SK-N-SH (cell line): Measurements from ENCODE around the gene SZT2. TPM values are rescaled to one million over a fixed set of nuclear protein-coding genes. Genes with fewer than 3 reads are reported as not detected.

Experiments
- CTCF ChIA-PET: fragments of 300-600, 350-600 bp; formaldehyde crosslinking; extraction: SDS; loops from one replicate; lab custom pipeline; 2021; lab: Yijun Ruan, JAX
- POLR2A ChIA-PET: fragments of 350-600 bp; sonication (Branson Sonifier 250); formaldehyde crosslinking; extraction: SDS; loops from one replicate; lab custom pipeline; 2020; ENCODE audit warnings: antibody characterized with exemption, inconsistent platforms; lab: Yijun Ruan, JAX
- DNase-seq: peaks from one replicate; pipeline ENCODE4 v3.0.0; 2012
- H2AFZ ChIP-seq: fragments of 200-600 bp; sonication (generic); 2 replicates; pipeline ENCODE4 v1.8.1; 2016; ENCODE audit warnings: antibody characterized with exemption, mild to moderate bottlenecking, low read depth
- H3F3A ChIP-seq: fragments of 200-600 bp; sonication (generic); replicated peaks from 2 replicates; pipeline ENCODE3; 2016; ENCODE audit warnings: antibody characterized with exemption, mild to moderate bottlenecking; ENCODE audit not compliant: insufficient read depth
- H3K27ac ChIP-seq, 2 experiments: fragments of 200-500 bp in 1 of 2; fragments of 200-600 bp in 1 of 2; sonication (Bioruptor generic) in 1 of 2; sonication (generic), shearing (Covaris generic) in 1 of 2; 2 replicates each; pipeline versions ENCODE4 v1.5.1 to v1.6.1; 2014 to 2016; ENCODE audit warnings: low read depth in 2 of 2, inconsistent platforms in 1 of 2, low read length in 1 of 2, mild to moderate bottlenecking in 1 of 2, mixed read lengths in 1 of 2
- H3K27me3 ChIP-seq: fragments of 200-600 bp; sonication (generic), shearing (Covaris generic); 2 replicates; pipeline ENCODE4 v1.6.1; 2016; ENCODE audit warnings: mixed run types; ENCODE audit not compliant: insufficient read depth
- H3K36me3 ChIP-seq, 2 experiments: fragments of 200-500 bp in 1 of 2; fragments of 200-600 bp in 1 of 2; sonication (Bioruptor generic) in 1 of 2; sonication (generic) in 1 of 2; replicated peaks in 1 of 2; 2 replicates each; pipeline versions ENCODE3 to v1.5.1; 2014 to 2016; ENCODE audit warnings: low read length in 1 of 2, mild to moderate bottlenecking in 1 of 2; ENCODE audit not compliant: insufficient read depth in 2 of 2, control insufficient read depth in 1 of 2
- H3K4me1 ChIP-seq, 2 experiments: fragments of 200-500 bp in 1 of 2; fragments of 200-600 bp in 1 of 2; sonication (Bioruptor generic) in 1 of 2; sonication (generic), shearing (Covaris generic) in 1 of 2; 2 replicates each; pipeline versions ENCODE4 v1.5.1 to v1.6.1; 2014 to 2016; ENCODE audit warnings: low read depth in 1 of 2, low read length in 1 of 2, mixed run types in 1 of 2; ENCODE audit not compliant: insufficient read depth in 2 of 2, control insufficient read depth in 1 of 2
- H3K4me2 ChIP-seq: fragments of 200-600 bp; sonication (generic), shearing (Covaris generic); 2 replicates; pipeline ENCODE4 v1.6.1; 2017; ENCODE audit warnings: mixed run types
- H3K4me3 ChIP-seq, 2 experiments: fragments of 200-500 bp in 1 of 2; fragments of 200-600 bp in 1 of 2; sonication (Bioruptor generic) in 1 of 2; sonication (generic), shearing (Covaris generic) in 1 of 2; 2 replicates each; pipeline versions ENCODE4 v1.5.1 to v1.8.1; 2014 to 2016; ENCODE audit warnings: low read depth in 2 of 2, inconsistent platforms in 1 of 2, low read length in 1 of 2, mild to moderate bottlenecking in 1 of 2, mixed read lengths in 1 of 2, moderate library complexity in 1 of 2
- H3K79me2 ChIP-seq: fragments of 200-600 bp; sonication (generic); 2 replicates; pipeline ENCODE4 v1.8.1; 2017; ENCODE audit warnings: mild to moderate bottlenecking; ENCODE audit not compliant: insufficient read depth
- H3K9ac ChIP-seq: fragments of 200-600 bp; sonication (generic); 2 replicates; pipeline ENCODE4 v1.6.1; 2017; ENCODE audit warnings: mixed run types
- H3K9me2 ChIP-seq: fragments of 200-600 bp; sonication (generic); 2 replicates; pipeline ENCODE4 v1.6.1; 2017; ENCODE audit warnings: mixed run types
- H3K9me3 ChIP-seq: fragments of 200-600 bp; sonication (generic); 2 replicates; pipeline ENCODE4 v1.6.1; 2017; ENCODE audit warnings: mixed run types, mild to moderate bottlenecking, moderate library complexity
- H4K20me1 ChIP-seq: fragments of 200-600 bp; sonication (generic); 2 replicates; pipeline ENCODE4 v1.6.1; 2017; ENCODE audit warnings: mild to moderate bottlenecking, mixed run types; ENCODE audit not compliant: insufficient read depth
- EP300 ChIP-seq, 2 experiments: IDR thresholded peaks; 2 replicates each; pipeline versions ENCODE4 v1.4.0 to v1.6.1; 2012; ENCODE audit warnings: borderline replicate concordance in 1 of 2, low read depth in 1 of 2, low read length in 1 of 2
- FOSL2 ChIP-seq: IDR thresholded peaks from 2 replicates; pipeline ENCODE4 v1.4.0; 2012; ENCODE audit warnings: low read depth, mild to moderate bottlenecking, moderate library complexity, borderline replicate concordance
- FOXJ3 ChIP-seq: sonication (generic); formaldehyde crosslinking; IDR thresholded peaks from 2 replicates; pipeline ENCODE4 v1.5.1; 2020; ENCODE audit warnings: mild to moderate bottlenecking, missing genetic modification reagents
- FOXM1 ChIP-seq: IDR thresholded peaks from 2 replicates; pipeline ENCODE4 v1.4.0; 2012; ENCODE audit warnings: low read depth, mild to moderate bottlenecking
- GABPA ChIP-seq: IDR thresholded peaks from 2 replicates; pipeline ENCODE4 v1.4.0; 2012; ENCODE audit warnings: low read depth, mild to moderate bottlenecking
- GATA2 ChIP-seq: sonication (generic); formaldehyde crosslinking; IDR thresholded peaks from 2 replicates; pipeline ENCODE4 v1.5.0; 2020; ENCODE audit warnings: mild to moderate bottlenecking, missing genetic modification reagents
- JUND ChIP-seq: IDR thresholded peaks from 2 replicates; pipeline ENCODE4 v1.4.0; 2012
- MEF2A ChIP-seq: IDR thresholded peaks from 2 replicates; pipeline ENCODE4 v1.4.0; 2012; ENCODE audit warnings: low read depth, borderline replicate concordance
- MXI1 ChIP-seq: IDR thresholded peaks from 2 replicates; pipeline ENCODE4 v1.6.1; 2012; ENCODE audit warnings: mild to moderate bottlenecking, low read depth, low read length, improper control_type of control experiment
- RAD21 ChIP-seq: IDR thresholded peaks from 2 replicates; pipeline ENCODE4 v1.6.1; 2012; ENCODE audit warnings: mild to moderate bottlenecking, low read length
- RCOR1 ChIP-seq: fragments of 150-350 bp; IDR thresholded peaks from 2 replicates; pipeline ENCODE4 v1.6.1; 2017; ENCODE audit warnings: antibody characterized with exemption, low read length
- RFX5 ChIP-seq: IDR thresholded peaks from 2 replicates; pipeline ENCODE4 v1.6.1; 2012; ENCODE audit warnings: mild to moderate bottlenecking, improper control_type of control experiment, low read length
- TAF1 ChIP-seq: IDR thresholded peaks from 2 replicates; pipeline ENCODE4 v1.6.1; 2012; ENCODE audit warnings: low read depth, mild to moderate bottlenecking, low read length, moderate library complexity, borderline replicate concordance
- YY1 ChIP-seq: IDR thresholded peaks from 2 replicates; pipeline ENCODE4 v1.4.0; 2012; ENCODE audit warnings: low read depth, mild to moderate bottlenecking
- WGBS: methylation state at CpG from one replicate; pipeline ENCODE4 v1.1.6; 2017; ENCODE audit warnings: low lambda C conversion rate; 5-methylcytosine and 5-hydroxymethylcytosine counted together
- polyA plus RNA-seq, 3 experiments: library from polyadenylated mRNA; depleted of rRNA; stranded (reverse); fragments of >200 nt; gene quantifications; 2 replicates each; pipeline ENCODE4 v1.2.3, GENCODE V29; 2012
- TF ChIP-seq, protein P1 (sequence below): IDR thresholded peaks from 2 replicates; pipeline ENCODE4 v1.4.0; 2012; ENCODE audit warnings: low read depth, borderline replicate concordance
- TF ChIP-seq, protein P2 (sequence below): IDR thresholded peaks from 2 replicates; pipeline ENCODE4 v1.6.1; 2012; ENCODE audit warnings: mild to moderate bottlenecking, low read depth, low read length, moderate library complexity
- TF ChIP-seq, protein P3 (sequence below): IDR thresholded peaks from 2 replicates; pipeline ENCODE4 v1.4.0; 2012; ENCODE audit warnings: low read depth
- TF ChIP-seq, protein P4 (sequence below): IDR thresholded peaks from 2 replicates; pipeline ENCODE4; 2012
- TF ChIP-seq, protein P5 (sequence below): fragments of 150-350 bp; IDR thresholded peaks from 2 replicates; pipeline ENCODE4 v1.6.1; 2016; ENCODE audit warnings: mild to moderate bottlenecking, low read depth, low read length

SZT2 gene
- polyA plus RNA-seq, 1 of the 3 experiments (the other 2 are of a cell fraction): 12.9 TPM

DNA sequence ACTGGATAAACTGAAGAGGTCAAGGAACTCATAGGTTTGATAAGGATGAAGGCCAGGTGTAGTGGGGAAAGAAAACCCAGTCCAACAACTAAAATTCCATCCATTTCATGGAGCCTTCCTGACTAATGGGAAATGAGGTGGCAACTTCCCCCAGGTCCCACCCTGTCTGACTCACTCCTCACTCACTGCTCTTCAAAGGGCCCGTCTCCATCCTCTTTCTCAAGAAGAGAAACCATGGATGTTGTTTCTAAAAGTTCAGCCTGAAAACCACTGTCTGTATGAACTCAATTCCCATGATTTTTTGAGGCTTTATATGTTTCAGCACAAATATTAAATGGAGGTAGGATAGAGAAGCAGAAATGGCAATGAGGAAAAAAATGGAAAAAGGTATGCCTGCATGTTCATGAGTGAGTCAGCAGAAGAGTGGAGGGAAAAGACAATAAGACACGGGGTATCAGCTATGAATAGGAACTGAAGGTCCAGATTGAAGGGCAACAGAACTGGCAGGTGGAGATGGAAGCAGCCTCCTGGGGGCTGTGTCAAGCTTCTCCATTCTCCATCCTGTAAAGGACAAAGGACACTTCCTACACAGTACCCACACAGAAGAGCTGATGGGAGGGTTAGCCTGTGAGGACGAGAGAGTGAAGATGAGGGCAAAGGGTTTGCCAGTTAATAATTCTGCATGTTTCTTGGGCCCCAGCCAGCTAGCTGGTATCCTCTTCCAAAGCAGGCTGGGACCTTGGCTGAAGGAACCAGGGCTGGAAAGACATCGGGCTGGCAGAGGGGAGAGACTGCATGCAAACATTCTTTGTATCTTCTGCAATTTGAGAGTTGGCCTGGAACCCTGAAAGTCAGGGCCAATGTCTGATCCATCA, 16.4 kb upstream of the SZT2 start:
- H2AFZ ChIP-seq: peak overlapping the region; percentile 31; the same call in 1 of the 2 replicates
- H3K4me3 ChIP-seq: no peak overlapping the region
- H3K79me2 ChIP-seq: peaks cover 35% of the 10 kb centered on the region
- peak overlapping the region; percentile 10; the same call in 1 of the 2 replicates for H3K9ac ChIP-seq
- H3K36me3 ChIP-seq: peaks cover 0 to 9% of the 10 kb centered on the region in 2 experiments
- ChIA-PET CTCF (no interaction called here), POLR2A (interaction anchor here (0.6 to 1.0 kb wide), 2 partner anchors 16 to 111 kb away, joined by 3 to 5 read pairs; partner anchors contain the start of genes MED8 and SZT2)
- H4K20me1 ChIP-seq: no peaks in the 10 kb centered on the region
- peaks cover 6 to 27% of the 10 kb centered on the region in 2 experiments; a peak in 3 of 4 replicates for H3K4me1 ChIP-seq
- DNase-seq: no peak
- peaks cover 40% of the 10 kb centered on the region for H3F3A ChIP-seq
- no peaks in the 10 kb centered on the region for H3K9me2 ChIP-seq
- WGBS: 51% methylated on average over 4 of the region's 4 CpGs
- H3K27ac ChIP-seq: peak overlapping the region in 1 of 2 experiments; percentile 70; a peak in 2 of 4 replicates
- no peaks in the 10 kb centered on the region for H3K27me3 ChIP-seq
- TF ChIP-seq TAF1: no peak
- TF ChIP-seq, protein P1, sequence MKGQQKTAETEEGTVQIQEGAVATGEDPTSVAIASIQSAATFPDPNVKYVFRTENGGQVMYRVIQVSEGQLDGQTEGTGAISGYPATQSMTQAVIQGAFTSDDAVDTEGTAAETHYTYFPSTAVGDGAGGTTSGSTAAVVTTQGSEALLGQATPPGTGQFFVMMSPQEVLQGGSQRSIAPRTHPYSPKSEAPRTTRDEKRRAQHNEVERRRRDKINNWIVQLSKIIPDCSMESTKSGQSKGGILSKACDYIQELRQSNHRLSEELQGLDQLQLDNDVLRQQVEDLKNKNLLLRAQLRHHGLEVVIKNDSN: no peak
- TF ChIP-seq, protein P2, sequence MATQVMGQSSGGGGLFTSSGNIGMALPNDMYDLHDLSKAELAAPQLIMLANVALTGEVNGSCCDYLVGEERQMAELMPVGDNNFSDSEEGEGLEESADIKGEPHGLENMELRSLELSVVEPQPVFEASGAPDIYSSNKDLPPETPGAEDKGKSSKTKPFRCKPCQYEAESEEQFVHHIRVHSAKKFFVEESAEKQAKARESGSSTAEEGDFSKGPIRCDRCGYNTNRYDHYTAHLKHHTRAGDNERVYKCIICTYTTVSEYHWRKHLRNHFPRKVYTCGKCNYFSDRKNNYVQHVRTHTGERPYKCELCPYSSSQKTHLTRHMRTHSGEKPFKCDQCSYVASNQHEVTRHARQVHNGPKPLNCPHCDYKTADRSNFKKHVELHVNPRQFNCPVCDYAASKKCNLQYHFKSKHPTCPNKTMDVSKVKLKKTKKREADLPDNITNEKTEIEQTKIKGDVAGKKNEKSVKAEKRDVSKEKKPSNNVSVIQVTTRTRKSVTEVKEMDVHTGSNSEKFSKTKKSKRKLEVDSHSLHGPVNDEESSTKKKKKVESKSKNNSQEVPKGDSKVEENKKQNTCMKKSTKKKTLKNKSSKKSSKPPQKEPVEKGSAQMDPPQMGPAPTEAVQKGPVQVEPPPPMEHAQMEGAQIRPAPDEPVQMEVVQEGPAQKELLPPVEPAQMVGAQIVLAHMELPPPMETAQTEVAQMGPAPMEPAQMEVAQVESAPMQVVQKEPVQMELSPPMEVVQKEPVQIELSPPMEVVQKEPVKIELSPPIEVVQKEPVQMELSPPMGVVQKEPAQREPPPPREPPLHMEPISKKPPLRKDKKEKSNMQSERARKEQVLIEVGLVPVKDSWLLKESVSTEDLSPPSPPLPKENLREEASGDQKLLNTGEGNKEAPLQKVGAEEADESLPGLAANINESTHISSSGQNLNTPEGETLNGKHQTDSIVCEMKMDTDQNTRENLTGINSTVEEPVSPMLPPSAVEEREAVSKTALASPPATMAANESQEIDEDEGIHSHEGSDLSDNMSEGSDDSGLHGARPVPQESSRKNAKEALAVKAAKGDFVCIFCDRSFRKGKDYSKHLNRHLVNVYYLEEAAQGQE: no peak
- TF ChIP-seq RAD21: no peak
- TF ChIP-seq GABPA: no peak
- TF ChIP-seq FOXJ3 (CRISPR knock-in tag): no peak
- peak; percentile 77 for TF ChIP-seq FOSL2
- TF ChIP-seq, protein P3, sequence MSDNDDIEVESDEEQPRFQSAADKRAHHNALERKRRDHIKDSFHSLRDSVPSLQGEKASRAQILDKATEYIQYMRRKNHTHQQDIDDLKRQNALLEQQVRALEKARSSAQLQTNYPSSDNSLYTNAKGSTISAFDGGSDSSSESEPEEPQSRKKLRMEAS: 0 out of 2 replicates have a peak, but pooled peaks have one; percentile 20
- peak; percentile 71 for TF ChIP-seq JUND
- TF ChIP-seq MEF2A: no peak
- TF ChIP-seq YY1: no peak
- TF ChIP-seq, protein P4, sequence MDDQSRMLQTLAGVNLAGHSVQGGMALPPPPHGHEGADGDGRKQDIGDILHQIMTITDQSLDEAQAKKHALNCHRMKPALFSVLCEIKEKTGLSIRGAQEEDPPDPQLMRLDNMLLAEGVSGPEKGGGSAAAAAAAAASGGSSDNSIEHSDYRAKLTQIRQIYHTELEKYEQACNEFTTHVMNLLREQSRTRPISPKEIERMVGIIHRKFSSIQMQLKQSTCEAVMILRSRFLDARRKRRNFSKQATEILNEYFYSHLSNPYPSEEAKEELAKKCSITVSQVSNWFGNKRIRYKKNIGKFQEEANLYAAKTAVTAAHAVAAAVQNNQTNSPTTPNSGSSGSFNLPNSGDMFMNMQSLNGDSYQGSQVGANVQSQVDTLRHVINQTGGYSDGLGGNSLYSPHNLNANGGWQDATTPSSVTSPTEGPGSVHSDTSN: no peak
- no peak for TF ChIP-seq FOXM1
- TF ChIP-seq RFX5: no peak
- TF ChIP-seq MXI1: no peak
- TF ChIP-seq EP300 (IDR thresholded peaks at IDR 0.05; ENCODE audit: borderline replicate concordance in 1 of 2, low read depth in 1 of 2, low read length in 1 of 2): peak in 1 of 2 experiments; percentile 7; a peak in 1 of 4 replicates
- no peak for TF ChIP-seq GATA2 (CRISPR knock-in tag)
- TF ChIP-seq, protein P5, sequence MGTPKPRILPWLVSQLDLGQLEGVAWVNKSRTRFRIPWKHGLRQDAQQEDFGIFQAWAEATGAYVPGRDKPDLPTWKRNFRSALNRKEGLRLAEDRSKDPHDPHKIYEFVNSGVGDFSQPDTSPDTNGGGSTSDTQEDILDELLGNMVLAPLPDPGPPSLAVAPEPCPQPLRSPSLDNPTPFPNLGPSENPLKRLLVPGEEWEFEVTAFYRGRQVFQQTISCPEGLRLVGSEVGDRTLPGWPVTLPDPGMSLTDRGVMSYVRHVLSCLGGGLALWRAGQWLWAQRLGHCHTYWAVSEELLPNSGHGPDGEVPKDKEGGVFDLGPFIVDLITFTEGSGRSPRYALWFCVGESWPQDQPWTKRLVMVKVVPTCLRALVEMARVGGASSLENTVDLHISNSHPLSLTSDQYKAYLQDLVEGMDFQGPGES: no peak
- TF ChIP-seq RCOR1: no peak
- H3K4me2 ChIP-seq: peak overlapping the region; percentile 26
- no peaks in the 10 kb centered on the region for H3K9me3 ChIP-seq
